HG02588 (cell line): Measurements from ENCODE around the gene DIS3L2.
"Not testable (repeated sequence)": the region's sequence is repeated elsewhere in the genome, so short reads cannot be mapped to it uniquely, and the experiment has no call there.

Experiments
- ATAC-seq: cut with Tn5 transposase; IDR thresholded peaks from one replicate; pipeline ENCODE4 v1.9.1; 2021; ENCODE audit warnings: mild to moderate bottlenecking, moderate library complexity; ENCODE audit not compliant: unreplicated experiment

Gene DIS3L2

DNA sequence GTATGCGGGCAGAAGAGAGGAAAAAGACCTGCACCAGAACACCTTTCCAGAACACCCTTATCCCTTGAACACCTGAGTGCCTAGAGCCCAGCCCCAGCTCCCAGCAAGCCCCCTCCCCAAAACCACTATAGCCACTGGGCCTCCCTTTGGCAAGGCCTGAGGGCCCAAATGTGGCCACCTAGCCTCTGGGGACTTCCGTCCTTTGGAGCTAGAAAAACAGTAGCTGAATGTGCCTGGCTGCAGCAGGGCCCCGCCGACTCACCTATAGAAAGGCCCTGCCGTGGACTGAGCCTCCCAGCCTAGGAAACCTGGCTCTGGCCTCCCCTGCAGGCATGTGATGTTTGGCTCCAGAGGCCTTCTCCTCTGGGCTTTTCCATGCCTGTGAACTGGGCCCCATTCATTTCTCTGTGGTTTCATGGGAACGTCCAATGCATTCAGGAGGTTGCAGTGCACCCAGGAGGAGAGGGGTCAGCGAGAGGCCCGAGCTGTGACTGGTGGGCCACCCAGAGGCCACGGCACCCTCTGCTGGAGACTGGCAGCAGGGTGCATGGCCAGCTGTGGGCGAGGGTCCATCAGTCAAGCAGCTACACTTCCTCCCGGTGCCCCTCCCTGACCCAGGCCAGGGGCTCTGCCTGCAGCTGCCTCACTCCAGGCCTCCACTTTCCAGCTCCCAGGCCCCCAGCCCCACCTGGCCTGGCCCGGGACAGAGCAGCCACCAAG is 401.7 kb downstream of the DIS3L2 start:
- ATAC-seq, result not testable (repeated sequence)

DNA sequence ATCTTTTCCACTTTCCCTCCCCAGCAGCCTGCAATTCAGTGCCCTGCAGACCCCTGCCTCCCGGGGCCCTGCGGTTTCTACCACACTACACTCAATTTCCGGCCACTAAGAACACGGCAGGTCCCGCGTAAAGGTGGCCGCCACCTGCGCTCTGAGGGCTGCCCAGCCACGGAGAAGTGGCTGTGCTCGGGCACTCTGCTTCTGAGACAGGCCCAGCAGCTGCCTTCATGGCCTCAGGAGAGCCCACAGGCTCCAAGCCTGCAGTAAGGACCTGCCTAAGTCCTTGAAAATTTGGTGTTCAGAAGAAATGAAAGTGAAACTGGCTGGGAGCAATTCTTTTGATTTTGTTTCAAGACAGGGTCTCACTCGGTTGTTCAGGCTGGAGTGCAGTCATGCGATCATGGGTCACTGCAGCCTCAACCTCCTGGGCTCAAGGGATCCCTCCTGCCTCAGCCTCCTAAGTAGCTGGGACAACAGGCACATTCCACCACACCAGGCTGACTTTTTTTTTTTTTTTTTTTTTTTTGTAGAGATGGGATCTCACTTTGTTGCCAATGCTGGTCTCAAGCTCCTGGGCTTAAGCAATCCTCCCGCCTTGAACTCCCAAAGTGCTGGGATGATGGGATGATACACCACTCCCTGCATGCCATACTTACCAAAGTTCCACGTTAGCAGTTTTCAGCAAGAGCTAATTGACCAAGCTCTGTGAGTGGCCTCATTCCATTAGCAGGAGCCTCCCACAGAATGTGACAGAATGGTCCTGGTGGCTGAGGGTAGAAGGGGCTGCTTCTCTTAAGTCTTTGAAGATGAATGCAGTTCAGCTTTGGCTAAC is 402.5 kb downstream of the DIS3L2 start:
- ATAC-seq, result no peak

DNA sequence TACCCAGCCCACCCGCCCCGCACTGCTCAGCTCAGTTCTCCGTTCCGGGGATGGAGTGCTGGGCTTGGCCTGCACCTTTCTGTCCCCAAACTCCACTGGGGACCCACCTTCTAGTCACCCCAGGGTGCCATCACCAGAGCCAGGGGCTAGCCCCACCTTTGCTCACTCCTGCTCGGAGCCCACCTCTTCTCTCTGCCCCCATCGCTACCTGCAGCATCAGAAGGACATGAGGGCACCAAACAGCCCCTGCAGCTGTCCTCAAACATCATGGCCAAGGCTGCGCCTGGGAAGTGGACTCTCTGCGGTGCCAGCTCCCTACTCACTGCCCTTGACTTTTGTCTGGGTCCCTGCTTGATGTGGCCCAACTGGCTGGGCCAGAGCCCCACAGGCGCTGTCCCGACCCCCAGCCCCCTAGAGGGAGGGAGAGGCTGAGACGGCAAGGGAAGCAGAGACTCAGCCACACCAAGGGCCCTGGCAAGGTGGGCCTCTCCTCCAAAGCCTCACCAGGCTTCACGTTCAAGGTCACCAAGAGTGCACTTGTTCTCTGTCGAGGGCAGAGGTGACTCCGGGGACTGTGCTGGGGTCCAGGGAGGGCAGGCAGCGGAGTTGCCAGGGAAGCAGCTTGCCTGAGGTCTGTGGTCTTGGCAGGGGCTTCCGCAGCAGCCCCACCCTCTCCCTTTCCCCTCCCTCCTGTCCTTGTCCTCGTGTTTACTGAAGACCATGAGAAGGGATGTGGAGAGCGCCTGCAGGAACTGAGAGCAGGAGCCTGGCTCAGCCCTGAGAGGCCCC is 403.5 kb downstream of the DIS3L2 start:
- not testable (repeated sequence) for ATAC-seq

DNA sequence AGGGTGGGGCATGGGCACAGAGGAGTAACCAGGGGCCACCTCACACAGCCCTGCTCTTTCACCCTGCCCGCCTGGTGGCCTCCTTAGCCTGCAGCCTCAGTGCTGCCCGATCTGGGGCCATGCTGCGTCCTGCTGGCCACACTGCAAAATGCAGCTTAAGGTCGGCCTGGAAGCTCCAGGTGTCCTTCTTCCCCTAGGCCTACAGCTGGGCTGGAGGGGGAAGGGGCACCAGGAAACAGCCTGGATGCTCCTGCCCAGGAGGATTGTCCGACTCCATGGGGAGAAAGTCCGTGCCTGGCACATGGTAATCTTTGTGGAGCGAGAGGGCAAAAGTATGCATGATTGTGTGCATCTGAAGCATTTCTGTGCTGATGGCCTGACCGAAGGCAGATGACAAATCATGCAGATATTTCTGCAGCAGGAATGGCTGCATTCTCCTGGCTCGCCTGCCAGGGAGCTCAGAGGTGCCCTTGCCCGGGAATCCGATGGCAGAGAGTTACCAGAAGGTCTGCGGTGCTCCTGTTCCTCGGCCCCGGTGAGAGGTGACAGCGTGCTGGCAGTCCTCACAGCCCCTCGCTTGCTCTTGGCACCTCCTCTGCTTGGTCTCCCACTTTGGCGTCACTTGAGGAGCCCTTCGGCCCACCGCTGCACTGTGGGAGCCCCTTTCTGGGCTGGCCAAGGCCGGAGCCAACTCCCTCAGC is 404.3 kb downstream of the DIS3L2 start:
- no peak for ATAC-seq

DNA sequence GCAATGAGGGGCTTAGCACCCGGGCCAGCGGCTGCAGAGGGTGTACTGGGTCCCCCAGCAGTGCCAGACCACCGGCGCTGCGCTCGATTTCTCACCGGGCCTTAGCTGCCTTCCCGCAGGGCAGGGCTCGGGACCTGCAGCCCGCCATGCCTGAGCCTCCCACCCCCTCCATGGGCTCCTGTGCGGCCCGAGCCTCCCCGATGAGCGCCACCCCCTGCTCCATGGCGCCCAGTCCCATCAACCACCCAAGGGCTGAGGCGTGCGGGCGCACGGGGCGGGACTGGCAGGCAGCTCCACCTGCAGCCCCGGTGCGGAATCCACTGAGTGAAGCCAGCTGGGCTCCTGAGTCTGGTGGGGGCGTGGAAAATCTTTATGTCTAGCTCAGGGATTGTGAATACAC is 404.9 kb downstream of the DIS3L2 start:
- not testable (repeated sequence) for ATAC-seq

DNA sequence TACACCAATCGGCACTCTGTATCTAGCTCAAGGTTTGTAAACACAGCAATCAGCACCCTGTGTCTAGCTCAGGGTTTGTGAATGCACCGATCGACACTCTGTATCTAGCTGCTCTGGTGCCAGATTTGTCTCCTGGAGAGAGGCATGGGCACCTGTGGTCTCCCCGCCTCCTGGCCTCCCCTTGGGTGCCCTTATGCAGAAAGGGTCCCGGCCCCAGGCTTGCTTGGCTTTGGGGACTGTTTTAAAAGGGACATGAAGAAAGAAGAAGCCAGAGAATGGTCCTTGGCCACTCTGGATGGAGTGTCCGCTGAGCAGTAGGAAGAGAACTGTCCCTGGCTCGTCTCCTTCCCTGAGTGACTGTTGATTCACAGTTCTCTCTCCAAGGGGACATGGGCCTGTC is 405.5 kb downstream of the DIS3L2 start:
- no peak for ATAC-seq

DNA sequence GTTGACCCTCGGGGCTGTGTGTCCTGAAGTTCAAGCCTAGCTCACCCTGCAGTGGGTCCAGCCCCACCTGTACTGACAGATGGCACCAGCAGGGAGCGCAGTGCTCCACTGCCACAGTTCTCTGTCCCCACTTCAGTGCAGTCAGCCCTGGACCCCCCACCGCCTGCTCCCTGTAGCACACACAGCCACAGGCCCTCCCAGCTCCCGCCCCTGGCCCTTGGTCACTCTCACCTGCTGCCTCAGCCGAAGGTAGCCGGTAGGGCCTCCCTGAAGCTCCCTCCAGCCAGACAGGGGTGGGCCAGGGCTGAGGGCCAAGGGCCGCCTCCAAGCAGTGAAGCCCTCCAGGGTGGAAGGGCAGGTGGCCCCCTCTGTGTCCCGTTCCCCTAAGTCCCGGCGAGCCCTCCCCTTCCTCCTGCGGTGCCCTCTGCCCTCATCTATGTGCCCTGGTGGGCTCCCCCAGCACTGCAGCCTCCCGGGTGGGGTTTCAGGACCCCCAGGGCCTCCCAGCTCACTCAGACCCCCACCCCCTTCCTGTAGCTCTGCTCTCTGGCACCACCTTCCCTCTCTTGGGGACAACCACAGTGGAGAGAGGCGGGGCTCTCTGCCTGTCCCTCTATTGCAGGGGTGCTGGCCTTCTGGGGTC is 406.2 kb downstream of the DIS3L2 start:
- no peak for ATAC-seq

DNA sequence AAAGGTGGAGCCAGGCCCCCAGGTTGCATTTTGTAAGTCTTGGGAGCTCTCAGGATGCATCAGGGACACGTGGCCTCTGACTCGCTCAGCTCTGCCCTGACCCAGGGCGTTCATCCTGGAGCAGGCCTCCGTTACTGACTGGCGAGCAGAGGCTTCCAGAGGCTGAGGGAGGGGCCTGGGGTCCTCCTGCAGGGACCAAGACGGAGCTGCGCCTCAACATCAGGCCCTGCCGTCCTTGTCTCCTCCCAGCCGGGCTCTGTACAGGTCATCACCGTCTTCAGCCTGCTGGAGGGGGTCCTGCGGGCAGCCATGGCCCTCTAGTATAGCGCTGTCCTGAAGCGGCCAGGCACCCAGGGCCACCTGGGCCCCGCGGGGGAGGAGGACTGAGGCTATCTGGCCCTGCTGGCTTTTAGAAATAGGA is 406.8 kb downstream of the DIS3L2 start:
- ATAC-seq, result no peak

DNA sequence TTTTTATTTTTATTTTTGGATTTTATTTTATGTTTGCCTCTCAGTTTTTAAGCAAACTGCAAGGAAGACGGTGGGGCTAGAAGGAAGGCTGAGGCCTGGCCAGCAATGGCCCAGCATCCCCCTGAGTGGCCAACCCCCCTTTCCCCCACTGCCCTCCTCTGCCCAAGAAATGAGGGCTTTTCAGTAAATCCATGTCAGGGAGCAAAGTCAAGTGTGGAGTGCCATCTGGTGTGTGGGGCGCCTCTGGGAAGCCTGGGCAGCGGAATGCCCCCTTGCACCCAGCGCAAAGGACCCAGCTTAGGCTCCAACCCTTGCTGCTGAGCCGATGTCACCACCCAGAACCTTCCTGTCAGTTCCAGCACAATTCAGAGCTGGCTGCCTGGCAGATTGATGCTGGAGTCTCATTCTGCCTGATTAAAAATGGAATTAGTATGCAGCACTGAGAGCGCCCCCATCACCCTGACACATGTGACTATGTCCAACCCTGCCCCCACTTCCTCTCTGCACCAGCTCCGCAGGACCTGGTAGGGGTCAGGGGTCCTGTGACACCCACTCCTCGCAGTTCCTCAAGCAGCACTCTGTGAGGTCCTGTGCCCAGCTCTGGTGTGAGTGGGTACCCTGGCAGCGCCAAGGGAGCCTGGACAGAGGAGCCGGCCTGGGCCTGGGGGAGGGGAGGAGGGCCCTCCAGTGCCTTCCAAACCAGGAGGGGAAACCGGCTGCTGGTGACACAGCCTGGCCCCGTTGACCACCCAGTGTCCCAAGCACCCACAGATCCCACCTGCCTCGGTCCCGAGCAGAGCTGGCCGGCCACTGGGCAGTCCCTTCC is 407.8 kb downstream of the DIS3L2 start:
- no peak for ATAC-seq

DNA sequence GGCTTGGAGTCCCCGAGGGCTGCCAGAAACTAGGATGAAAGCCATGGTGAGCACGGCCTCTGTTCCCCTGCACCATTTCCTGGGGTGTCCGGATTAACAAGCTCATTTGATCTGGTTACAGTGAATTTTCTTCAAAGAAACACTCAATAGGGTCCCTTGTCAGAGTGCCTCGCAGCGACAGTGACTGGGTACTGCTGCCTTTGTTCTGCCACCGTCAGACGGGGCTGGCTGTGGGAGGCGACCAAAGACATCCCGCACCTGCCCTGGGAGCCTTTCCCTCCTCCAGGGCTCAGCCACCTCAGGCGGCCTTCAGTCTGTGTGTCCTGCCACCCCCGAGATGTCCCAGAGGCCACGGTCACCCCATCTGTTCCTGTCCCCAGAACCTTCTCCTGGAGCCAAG is 408.5 kb downstream of the DIS3L2 start:
- ATAC-seq, result not testable (repeated sequence)

DNA sequence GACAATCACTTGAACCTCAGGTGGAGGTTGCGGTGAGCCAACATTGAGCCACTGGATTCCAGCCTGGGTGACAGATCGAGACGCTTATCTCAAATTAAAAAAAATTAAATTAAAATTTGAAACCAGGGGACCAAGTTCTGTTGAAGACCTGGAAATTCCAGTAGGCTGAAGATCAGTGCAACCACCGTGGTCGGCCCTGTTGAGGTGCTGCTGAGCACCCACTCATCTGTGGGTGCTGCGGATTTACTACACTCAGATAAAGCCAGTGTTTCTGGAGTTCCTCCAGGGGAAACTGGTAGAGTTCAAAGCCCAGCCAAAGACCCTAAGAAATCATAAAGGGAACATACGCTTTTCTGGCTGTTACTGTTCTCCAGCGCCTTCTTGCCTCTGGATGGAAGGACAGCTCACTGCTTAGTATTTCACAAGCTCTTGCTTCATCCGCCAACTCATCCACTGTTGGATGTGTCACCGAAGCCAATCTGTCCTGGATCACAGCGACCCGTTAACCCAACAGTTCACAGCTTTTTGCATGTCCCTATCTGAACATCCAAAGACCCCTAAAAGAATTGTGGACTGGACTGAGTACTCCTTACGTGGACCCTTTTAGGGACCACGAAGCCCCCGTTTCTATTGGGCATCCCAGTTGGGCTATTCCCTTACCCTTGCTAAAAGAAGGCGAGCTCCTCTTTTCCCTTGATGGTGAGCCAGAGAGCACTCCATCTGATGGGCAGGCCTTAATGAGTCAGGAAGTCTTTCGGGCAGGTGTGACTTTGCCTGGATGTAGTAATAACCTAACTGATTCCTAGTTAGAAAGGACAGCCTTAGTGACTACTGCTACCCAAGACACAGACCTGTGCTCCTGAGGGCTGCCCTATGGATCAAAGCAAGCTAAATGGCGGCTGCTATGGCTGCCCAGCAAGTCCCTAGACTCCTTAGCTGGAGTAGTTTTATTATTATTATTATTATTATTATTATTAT is 411.0 kb downstream of the DIS3L2 start:
- ATAC-seq, result no peak

DNA sequence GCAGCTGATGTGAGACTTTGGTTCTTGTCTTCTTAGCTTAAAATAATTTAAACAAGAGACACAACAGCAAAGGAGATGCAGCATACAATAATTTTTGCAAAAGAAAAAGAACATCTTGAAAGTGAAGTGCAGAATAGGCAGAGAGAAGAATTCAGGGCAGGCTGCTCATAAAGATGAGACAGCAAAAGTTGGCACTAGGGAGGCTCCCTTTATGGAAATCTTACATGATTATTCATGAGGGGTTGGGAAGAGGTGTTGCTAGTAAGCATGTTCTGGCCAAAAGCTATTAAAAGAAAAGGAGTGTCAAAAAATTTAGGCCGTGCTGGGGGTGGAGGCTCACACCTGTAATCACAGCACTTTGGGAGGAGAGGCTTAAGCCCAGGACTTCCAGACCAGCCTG is 412.8 kb downstream of the DIS3L2 start:
- ATAC-seq, result no peak

DNA sequence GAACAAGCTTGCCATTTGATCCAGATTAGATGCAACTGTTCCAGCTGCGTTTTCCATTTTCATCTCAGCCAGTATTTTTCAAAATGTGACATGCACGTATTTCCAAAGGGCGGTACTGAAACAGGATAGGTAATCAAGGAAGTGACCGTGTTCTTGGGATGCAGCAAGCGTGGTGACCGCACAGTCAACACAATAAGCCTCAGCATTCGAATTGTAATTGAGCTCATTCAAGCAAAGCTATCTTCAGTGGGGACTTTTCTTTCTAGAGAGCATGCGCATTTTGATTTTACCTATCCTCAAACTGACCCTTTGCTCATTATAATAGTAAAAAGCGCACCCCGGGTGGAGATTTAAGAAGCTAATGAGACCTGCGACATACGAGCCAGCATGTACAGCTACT is 413.7 kb downstream of the DIS3L2 start:
- ATAC-seq, result no peak

DNA sequence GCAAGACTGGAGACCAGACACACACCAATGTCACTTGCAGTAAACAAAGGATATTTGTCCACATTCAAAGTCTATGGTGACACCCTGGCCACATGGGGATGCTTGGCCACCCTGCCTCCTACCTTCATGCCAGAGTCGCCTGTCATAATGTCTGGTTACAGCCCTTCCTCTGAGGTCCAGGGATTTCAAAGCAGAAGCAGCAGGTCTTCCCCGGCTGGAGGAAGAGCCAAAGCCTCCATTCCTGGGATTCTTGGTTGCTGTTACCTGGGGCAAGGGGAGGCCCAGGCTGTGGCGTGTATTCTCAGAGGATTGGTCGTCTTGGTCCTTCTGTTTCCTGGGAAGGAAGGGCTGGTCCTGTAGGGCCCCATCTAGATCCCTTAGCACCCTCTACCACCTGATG is 414.7 kb downstream of the DIS3L2 start:
- ATAC-seq, result no peak

DNA sequence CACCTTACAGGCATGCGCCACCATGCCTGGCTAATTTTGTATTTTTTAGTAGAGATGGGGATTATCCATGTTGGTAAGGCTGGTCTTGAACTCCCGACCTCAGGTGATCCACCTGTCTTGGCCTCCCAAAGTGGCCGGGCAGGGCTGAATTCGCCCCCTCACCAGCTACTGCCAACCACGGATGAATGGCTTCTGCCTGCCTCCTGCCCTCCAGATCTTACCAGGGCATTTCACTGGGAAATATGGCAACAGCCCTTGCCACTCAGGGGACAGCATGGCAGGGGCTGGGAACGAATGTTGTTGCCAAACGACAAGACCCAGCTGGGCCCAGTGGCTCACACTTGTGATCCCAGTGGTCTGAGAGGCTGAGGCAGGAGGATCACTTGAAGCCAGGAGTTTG is 415.2 kb downstream of the DIS3L2 start:
- no peak for ATAC-seq

DNA sequence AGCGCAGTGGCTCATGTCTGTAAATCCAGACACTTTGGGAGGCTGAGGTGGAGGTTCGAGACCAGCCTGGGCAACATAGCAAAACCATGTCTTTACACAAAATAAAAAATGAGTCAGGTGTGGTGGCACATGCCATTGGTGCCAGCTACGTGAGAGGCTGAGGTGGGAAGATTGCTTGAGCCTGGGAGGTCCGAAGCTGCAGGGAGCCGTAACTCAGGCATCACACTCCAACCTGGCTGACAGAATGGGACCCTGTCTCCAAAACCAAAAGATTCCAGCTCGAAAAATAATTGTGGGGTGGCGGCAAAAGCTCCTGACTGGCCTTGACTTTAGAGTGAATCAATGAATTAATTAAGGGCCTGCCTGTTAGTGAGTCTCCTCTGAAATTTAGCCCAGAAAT is 415.8 kb downstream of the DIS3L2 start:
- no peak for ATAC-seq

DNA sequence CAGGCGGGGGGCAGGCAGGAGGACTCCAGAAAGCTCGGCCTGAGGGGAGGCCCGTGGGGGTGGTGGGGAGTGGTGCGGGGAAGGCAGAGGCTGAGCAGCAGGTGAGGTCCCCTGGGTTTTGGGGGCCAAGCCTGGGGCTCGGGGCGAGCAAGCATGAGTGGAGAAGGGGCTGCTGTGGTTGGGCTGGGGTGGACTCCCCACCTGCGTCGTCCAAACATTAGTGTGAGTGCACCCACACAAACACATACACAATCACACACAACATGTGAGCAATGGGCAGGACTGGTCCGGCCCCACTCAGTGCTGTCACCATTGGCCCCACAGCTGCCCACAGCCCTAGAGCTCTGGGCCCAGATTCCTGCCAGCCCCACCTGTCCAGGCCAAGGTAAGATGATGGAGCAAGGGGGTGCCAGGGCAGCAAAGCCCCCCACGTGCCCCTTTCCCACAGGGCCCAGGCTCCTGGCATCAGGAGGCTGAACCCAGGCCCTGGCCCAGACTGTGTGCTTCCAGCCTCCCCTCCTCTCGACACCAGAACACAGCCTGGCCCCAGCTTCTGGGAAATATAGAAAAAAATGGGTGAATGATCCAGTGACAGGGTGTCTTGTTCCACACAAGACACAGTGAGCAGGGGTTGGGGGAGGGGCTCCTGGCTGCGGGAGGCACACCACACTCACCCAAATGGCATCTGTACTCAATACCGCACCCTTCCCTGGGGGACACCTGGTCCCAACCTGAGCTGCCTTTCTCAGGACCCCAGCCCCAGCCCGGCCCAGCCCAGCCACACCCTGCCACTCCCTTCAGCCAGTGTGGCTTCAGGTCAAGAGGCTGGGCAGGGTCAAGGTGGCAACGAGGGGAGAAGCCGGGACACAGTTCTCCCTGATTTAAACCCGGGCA is 416.6 kb downstream of the DIS3L2 start:
- no peak for ATAC-seq
